ENCODE results near the gene APBA2. TPM values are rescaled to one million over a fixed set of nuclear protein-coding genes. Genes with fewer than 3 reads are reported as not detected.

Gene APBA2
- total RNA-seq, 1 donor from 2014 or later, result 30.0 TPM

- DNase-seq (ENCODE audit: low read depth), result no peak
- TF ChIP-seq CTCF (conservative IDR thresholded peaks at IDR 0.05; ENCODE audit: low read depth, low read length), result no peak
- H3K4me3 ChIP-seq (ENCODE audit: low read depth, low read length), result no peak overlapping the region
Observed at GRCh38 chr15:29065571-29065970, 179.8 kb downstream of the APBA2 start.

DNA sequence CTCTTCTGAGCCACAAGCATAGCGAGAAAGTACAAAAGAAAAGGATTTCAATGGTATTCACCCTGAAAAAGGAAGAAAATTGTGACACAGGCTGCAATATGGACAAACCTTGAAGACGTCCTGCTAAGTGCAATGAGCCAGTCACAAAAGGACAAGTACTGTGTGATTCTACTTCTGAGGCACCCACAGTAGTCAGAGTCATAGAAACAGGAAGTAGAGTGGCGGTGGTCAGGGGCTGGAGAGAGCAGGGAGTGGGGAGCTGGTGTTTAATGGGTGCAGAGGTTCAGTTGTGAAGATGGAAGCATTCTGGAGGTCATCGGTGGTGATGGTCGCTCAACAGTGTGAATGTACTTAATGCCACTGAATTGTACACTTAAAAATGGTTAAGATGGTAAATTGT is 180.5 kb downstream of the APBA2 start:
- TF ChIP-seq CTCF (conservative IDR thresholded peaks at IDR 0.05; ENCODE audit: low read depth, low read length), result no peak
- DNase-seq (ENCODE audit: low read depth), result no peak
- no peak overlapping the region for H3K4me3 ChIP-seq (ENCODE audit: low read depth, low read length)

GRCh38 chr15:29066838-29067237 is 181.1 kb downstream of the APBA2 start:
- no peak for TF ChIP-seq CTCF (conservative IDR thresholded peaks at IDR 0.05; ENCODE audit: low read depth, low read length)
- no peak for DNase-seq (ENCODE audit: low read depth)
- H3K4me3 ChIP-seq (ENCODE audit: low read depth, low read length), result no peak overlapping the region

- H3K4me3 ChIP-seq (ENCODE audit: low read depth, low read length), result no peak overlapping the region
- TF ChIP-seq CTCF (conservative IDR thresholded peaks at IDR 0.05; ENCODE audit: low read depth, low read length), result no peak
- DNase-seq (ENCODE audit: low read depth), result no peak
Observed at GRCh38 chr15:29067949-29068348, 182.2 kb downstream of the APBA2 start.

GRCh38 chr15:29070471-29071231 is 184.9 kb downstream of the APBA2 start:
- no peak for DNase-seq (ENCODE audit: low read depth)
- H3K4me3 ChIP-seq (ENCODE audit: low read depth, low read length), result no peak overlapping the region
- no peak for TF ChIP-seq CTCF (conservative IDR thresholded peaks at IDR 0.05; ENCODE audit: low read depth, low read length)

GRCh38 chr15:29071232-29071881 is 185.6 kb downstream of the APBA2 start:
- no peak overlapping the region for H3K4me3 ChIP-seq (ENCODE audit: low read depth, low read length)

More at GRCh38 chr15:29071232-29071881, 185.6 kb downstream of the APBA2 start:
- DNase-seq (ENCODE audit: low read depth), result no peak
- TF ChIP-seq CTCF (conservative IDR thresholded peaks at IDR 0.05; ENCODE audit: low read depth, low read length), result no peak
